22Rv1 (cell line): ENCODE measurements around the gene ZNF791.
"Not testable (repeated sequence)": the region's sequence is repeated elsewhere in the genome, so short reads cannot be mapped to it uniquely, and the experiment has no call there.

Source experiments
- H3K27ac ChIP-seq: fragments of 450-650 bp; 2 replicates; pipeline ENCODE4 v1.5.1; 2017
- ZFX ChIP-seq: fragments of 450-650 bp; IDR thresholded peaks from 2 replicates; pipeline ENCODE4 v1.6.1; 2017; ENCODE audit warnings: antibody characterized with exemption, borderline replicate concordance
- TF ChIP-seq, protein P1 (sequence below): fragments of 450-650 bp; IDR thresholded peaks from 2 replicates; pipeline ENCODE4 v1.5.1; 2017; ENCODE audit warnings: mild to moderate bottlenecking

Gene ZNF791

GRCh38 chr19:12676384-12676792, 65.7 kb downstream of the ZNF791 start:
- H3K27ac ChIP-seq, result peak overlapping the region; percentile 25; the same call in 1 of the 2 replicates
- TF ChIP-seq, protein P1, sequence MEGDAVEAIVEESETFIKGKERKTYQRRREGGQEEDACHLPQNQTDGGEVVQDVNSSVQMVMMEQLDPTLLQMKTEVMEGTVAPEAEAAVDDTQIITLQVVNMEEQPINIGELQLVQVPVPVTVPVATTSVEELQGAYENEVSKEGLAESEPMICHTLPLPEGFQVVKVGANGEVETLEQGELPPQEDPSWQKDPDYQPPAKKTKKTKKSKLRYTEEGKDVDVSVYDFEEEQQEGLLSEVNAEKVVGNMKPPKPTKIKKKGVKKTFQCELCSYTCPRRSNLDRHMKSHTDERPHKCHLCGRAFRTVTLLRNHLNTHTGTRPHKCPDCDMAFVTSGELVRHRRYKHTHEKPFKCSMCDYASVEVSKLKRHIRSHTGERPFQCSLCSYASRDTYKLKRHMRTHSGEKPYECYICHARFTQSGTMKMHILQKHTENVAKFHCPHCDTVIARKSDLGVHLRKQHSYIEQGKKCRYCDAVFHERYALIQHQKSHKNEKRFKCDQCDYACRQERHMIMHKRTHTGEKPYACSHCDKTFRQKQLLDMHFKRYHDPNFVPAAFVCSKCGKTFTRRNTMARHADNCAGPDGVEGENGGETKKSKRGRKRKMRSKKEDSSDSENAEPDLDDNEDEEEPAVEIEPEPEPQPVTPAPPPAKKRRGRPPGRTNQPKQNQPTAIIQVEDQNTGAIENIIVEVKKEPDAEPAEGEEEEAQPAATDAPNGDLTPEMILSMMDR, result peak; percentile 92
- no peak for TF ChIP-seq ZFX

DNA sequence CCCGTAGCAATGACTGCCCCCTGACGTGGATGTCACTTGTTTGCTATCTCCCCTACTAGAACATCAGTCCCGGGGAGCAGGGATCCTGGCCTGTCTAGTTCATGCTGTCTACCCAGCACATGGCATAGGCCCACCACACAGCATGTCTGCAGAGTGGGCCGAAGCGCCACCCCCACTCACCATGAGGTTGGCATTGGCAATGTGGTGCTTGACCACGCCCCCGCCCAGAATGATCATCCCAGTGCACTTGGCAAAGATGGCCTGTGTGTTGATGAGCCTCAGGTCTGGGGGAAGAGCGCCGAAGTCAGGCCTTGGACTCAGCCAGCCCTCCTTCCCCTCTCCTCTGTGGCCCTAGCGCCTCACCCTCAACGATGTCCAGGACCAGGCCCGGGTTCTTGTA, 66.2 kb downstream of the ZNF791 start:
- H3K27ac ChIP-seq, result peak overlapping the region; percentile 25; the same call in 1 of the 2 replicates
- TF ChIP-seq ZFX, result no peak
- TF ChIP-seq, protein P1, result no peak

DNA sequence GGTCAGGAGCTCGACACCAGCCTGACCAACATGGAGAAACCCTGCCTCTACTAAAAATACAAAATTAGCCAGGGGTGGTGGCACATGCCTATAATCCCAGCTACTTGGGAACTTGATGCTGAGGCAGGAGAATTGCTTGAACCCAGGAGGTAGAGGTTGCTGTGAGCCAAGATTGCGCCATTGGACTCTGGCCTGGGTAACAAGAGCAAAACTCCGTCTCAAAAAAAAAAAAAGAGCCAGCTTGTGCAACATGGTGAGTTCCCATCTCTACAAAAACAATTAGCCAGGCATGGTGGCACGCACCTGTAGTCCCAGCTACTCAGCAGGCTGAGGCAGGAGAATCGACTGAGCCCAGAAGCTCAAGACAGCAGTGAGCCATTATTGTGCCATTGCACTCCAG, 67.3 kb downstream of the ZNF791 start:
- not testable (repeated sequence) for H3K27ac ChIP-seq

DNA sequence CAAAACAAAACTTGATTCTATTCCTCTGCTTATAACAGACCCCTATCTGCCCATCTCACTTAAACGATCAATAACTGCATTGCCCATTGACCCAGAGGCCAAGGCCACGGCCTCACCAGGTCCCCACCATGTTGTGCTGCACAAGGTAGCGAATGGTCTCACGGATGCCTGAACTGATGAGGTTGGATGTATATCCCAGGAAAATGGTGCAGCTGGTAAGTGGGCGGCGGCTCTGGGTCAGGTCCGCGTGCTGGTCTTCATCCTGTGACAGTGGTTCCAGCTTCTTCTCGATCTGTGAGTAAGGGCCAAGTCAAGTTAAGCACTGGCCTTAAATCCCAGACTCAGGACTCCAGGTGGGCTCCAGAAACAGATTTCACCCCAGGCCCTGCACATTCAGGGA, 69.3 kb downstream of the ZNF791 start:
- TF ChIP-seq, protein P1, result no peak
- TF ChIP-seq ZFX, result no peak
- H3K27ac ChIP-seq, result peak overlapping the region; percentile 99

DNA sequence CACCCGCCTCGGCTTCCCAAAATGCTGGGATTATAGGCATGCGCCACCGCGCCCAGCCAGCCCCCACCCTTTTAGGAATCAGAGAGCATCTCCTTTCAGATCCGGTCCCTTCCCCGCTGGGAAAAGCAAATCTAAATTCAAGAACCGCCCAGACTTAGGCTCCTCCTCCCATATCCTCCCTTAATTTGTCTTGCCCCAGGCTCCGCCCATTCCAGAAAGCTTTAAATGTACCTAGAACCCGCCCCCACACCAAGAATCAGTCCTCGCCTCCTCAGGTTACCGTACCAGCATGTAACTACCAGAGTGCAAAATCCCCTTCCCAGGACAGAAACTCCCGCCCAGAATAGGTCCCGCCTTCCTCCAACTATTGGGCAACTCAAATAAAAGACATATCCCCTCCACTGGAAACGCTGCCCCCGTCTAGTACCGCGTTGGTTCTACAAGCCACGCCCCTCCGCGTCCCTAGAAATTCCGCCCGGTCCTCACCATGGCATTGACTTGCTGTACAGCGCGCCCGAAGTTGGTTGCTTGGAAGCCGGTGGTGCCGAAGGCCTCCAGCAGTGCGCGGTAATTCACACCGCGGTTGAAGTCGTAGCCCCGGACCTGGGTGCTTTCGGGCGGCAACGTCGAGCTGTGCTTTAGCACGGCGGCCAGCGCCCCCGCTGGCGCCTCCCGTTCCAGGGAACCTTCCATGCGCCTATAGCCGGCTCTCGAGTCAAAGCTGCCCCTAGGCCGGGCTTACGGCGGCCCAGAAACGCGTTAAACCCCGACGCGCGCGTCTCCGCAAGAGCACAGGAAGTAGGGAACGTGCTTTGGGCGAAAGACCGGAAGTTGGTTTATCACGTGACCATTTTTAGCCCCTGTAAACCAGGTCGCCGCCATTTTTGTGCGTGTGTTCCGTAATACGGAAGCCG, 70.6 kb downstream of the ZNF791 start, which contains the start of gene DHPS:
Gene DHPS (minus strand): TSS at position 807 of the 914 bp plus-strand sequence. CDS start 114 bp downstream, at position 693.
- H3K27ac ChIP-seq, result peak within 1 kb of the TSS; percentile 99

More for the DNA sequence above, 70.6 kb downstream of the ZNF791 start, which contains the start of gene DHPS:
- TF ChIP-seq ZFX, result no peak
- TF ChIP-seq, protein P1, result no peak
